Loucy (cell line): ENCODE results near the gene DUSP22.

Experiments
- H2AFZ ChIP-seq: fragments of 200-600 bp; sonication (generic); 2 replicates; pipeline ENCODE4 v1.6.0; 2016; ENCODE audit warnings: antibody characterized with exemption, mild to moderate bottlenecking, low read length, moderate library complexity
- H3F3A ChIP-seq: fragments of 200-600 bp; 2 replicates; pipeline ENCODE4 v1.6.0; 2016; ENCODE audit warnings: antibody characterized with exemption, low read depth, mild to moderate bottlenecking
- H3K27me3 ChIP-seq: fragments of 200-600 bp; sonication (generic); 2 replicates; pipeline ENCODE4 v1.6.1; 2014; ENCODE audit warnings: low read length, mild to moderate bottlenecking; ENCODE audit not compliant: insufficient read depth, poor library complexity, severe bottlenecking
- H3K36me3 ChIP-seq: fragments of 200-600 bp; sonication (generic); 2 replicates; pipeline ENCODE4 v1.6.1; 2016; ENCODE audit warnings: low read length; ENCODE audit not compliant: insufficient read depth
- H3K4me1 ChIP-seq: fragments of 200-600 bp; sonication (generic); 2 replicates; pipeline ENCODE4 v1.5.1; 2014; ENCODE audit warnings: low read length, mild to moderate bottlenecking; ENCODE audit not compliant: insufficient read depth, poor library complexity, severe bottlenecking
- H3K4me2 ChIP-seq: fragments of 200-600 bp; sonication (generic); 2 replicates; pipeline ENCODE4 v1.6.0; 2014; ENCODE audit warnings: antibody characterized with exemption, low read length, low read depth, mild to moderate bottlenecking; ENCODE audit not compliant: poor library complexity, severe bottlenecking
- H3K4me3 ChIP-seq: fragments of 200-600 bp; sonication (generic); 2 replicates; pipeline ENCODE4 v1.5.1; 2014; ENCODE audit warnings: low read length, mild to moderate bottlenecking, mixed read lengths; ENCODE audit not compliant: poor library complexity, severe bottlenecking
- H3K79me2 ChIP-seq: fragments of 200-600 bp; sonication (generic); 2 replicates; pipeline ENCODE4 v1.6.1; 2014; ENCODE audit warnings: low read length; ENCODE audit not compliant: insufficient read depth
- H3K9ac ChIP-seq: fragments of 200-600 bp; sonication (generic); 2 replicates; pipeline ENCODE4 v1.6.0; 2014; ENCODE audit warnings: mild to moderate bottlenecking, low read depth, low read length, moderate library complexity; ENCODE audit not compliant: poor library complexity, severe bottlenecking
- H3K9me2 ChIP-seq: fragments of 200-600 bp; sonication (generic); replicated peaks from 2 replicates; pipeline ENCODE4 v1.6.1; 2016; ENCODE audit warnings: low read depth, low read length, mixed read lengths
- H3K9me3 ChIP-seq: fragments of 200-600 bp; sonication (generic); 2 replicates; pipeline ENCODE4 v1.6.1; 2014; ENCODE audit warnings: mild to moderate bottlenecking, antibody characterized with exemption, low read length, low read depth; ENCODE audit not compliant: insufficient read depth
- H4K20me1 ChIP-seq: fragments of 200-600 bp; sonication (generic); 2 replicates; pipeline ENCODE4 v1.6.0; 2014; ENCODE audit warnings: antibody characterized with exemption, low read length, mild to moderate bottlenecking; ENCODE audit not compliant: insufficient read depth, poor library complexity, severe bottlenecking
- EZH2phosphoT487 ChIP-seq: fragments of 200-600 bp; IDR thresholded peaks from 2 replicates; pipeline ENCODE4 v1.6.1; 2018; ENCODE audit warnings: antibody characterized with exemption, mild to moderate bottlenecking, moderate library complexity, borderline replicate concordance
- TF ChIP-seq, protein P1 (sequence below): fragments of 200-600 bp; sonication (generic); conservative IDR thresholded peaks from 2 replicates; pipeline ENCODE4 v1.5.1; 2014; ENCODE audit warnings: mild to moderate bottlenecking, antibody characterized with exemption, low read length

DUSP22 gene

DNA sequence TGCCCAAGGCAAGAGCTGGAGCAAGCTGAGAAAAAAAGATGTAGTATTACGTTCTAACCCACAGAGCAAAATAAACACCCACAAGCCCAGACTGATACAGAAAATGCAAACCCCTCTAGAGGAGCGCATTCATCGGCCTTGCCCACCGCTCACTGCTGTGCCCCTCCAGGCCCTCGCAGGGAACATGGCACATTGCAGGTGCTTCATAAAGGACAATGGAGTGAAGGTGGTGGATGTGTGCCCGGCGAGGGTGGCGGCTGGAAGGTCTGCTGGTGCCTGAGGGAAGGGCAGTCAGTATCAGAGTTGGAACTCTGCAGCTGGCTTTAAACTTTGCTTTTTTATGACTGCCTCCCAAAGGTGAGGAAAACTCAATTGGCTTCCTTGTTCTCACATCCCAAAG lies 80.7 kb downstream of the DUSP22 start:
- Histone ChIP-seq H3K9me3 (no peaks in the 10 kb centered on the region), H2AFZ (no peak overlapping the region), H3K9ac (no peak overlapping the region), H3K9me2 (no peaks in the 10 kb centered on the region), H3K4me2 (no peak overlapping the region), H3F3A (no peaks in the 10 kb centered on the region), H3K36me3 (no peaks in the 10 kb centered on the region), H3K4me3 (no peak overlapping the region), H4K20me1 (no peaks in the 10 kb centered on the region), H3K79me2 (no peaks in the 10 kb centered on the region), H3K4me1 (peaks cover 20% of the 10 kb centered on the region), H3K27me3 (no peaks in the 10 kb centered on the region)
- TF ChIP-seq EZH2phosphoT487: no peak
- TF ChIP-seq, protein P1, sequence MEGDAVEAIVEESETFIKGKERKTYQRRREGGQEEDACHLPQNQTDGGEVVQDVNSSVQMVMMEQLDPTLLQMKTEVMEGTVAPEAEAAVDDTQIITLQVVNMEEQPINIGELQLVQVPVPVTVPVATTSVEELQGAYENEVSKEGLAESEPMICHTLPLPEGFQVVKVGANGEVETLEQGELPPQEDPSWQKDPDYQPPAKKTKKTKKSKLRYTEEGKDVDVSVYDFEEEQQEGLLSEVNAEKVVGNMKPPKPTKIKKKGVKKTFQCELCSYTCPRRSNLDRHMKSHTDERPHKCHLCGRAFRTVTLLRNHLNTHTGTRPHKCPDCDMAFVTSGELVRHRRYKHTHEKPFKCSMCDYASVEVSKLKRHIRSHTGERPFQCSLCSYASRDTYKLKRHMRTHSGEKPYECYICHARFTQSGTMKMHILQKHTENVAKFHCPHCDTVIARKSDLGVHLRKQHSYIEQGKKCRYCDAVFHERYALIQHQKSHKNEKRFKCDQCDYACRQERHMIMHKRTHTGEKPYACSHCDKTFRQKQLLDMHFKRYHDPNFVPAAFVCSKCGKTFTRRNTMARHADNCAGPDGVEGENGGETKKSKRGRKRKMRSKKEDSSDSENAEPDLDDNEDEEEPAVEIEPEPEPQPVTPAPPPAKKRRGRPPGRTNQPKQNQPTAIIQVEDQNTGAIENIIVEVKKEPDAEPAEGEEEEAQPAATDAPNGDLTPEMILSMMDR: no peak

DNA sequence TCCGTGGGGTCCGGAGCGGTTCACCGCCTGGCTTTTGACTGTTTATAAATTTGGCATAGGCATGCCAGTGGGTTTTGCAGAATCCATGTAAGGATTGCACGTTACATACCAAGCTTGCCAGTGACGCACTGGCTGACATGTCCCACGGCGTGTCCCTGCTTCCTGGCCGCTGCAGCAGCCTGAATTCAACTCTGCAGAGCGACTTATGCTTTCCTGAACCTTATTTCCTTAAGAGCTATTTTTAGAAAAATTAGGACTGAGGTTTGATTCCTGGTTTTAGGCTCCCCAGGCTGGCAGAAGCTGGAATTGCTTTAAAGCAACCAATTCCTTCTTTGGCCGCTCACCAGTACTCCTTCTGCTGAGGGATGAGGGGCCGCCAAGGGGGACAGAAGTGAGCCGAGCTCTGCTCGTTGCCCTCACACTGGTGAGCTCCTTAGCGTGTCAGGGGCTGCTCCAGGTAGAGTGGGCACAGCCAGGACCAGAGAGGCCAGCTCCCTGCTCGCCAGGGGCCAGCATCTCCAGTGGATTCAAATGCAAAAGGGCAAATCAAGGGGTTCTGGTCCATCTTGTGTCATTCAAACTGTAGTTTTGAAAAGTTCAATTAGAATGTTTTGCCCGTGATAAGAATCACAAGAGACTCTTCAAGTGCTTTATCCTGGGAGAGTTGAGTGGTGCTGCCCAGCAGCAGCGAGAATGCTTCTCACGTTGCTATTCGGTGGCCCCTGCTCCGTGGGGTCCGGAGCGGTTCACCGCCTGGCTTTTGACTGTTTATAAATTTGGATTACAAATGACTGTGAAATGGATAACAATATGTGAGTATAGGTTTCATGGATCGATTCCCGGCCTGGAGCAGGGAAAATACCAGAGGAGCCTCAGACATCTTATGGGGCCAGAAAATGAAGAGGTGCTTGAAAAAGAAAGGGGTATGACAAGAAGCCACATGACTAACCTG lies 81.8 kb downstream of the DUSP22 start:
- no peaks in the 10 kb centered on the region for H3K36me3 ChIP-seq
- H3F3A ChIP-seq: no peaks in the 10 kb centered on the region
- no peaks in the 10 kb centered on the region for H3K79me2 ChIP-seq
- no peak overlapping the region for H3K9ac ChIP-seq
- peaks cover 23% of the 10 kb centered on the region for H3K4me1 ChIP-seq
- no peak overlapping the region for H3K4me2 ChIP-seq
- H2AFZ ChIP-seq: no peak overlapping the region
- TF ChIP-seq EZH2phosphoT487: no peak
- TF ChIP-seq, protein P1: no peak
- no peaks in the 10 kb centered on the region for H3K9me3 ChIP-seq
- H4K20me1 ChIP-seq: no peaks in the 10 kb centered on the region
- no peaks in the 10 kb centered on the region for H3K9me2 ChIP-seq
- H3K27me3 ChIP-seq: no peaks in the 10 kb centered on the region
- H3K4me3 ChIP-seq: no peak overlapping the region

DNA sequence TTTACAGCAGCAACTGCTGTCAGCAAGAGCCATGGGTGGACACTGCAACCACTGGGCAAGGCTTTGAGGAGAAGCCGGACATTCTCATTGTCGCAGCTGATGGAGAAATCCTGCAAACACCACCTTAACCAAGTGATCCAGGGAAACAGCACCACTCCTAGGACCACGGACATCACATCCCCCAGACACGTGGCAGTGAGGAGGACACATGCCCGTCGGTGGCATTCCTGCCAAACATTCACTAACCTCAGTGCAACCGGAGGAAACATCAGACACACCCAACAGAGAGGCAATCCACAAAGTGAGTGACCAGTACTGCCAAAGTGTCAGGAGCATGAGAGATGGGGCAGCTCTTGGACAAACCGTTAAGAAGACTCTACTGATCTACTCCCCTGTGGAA lies 82.7 kb downstream of the DUSP22 start:
- Histone ChIP-seq H3K4me3 (no peak overlapping the region), H3K9me3 (no peaks in the 10 kb centered on the region), H3K4me1 (peaks cover 23% of the 10 kb centered on the region), H3F3A (no peaks in the 10 kb centered on the region), H4K20me1 (no peaks in the 10 kb centered on the region), H3K36me3 (no peaks in the 10 kb centered on the region), H3K79me2 (no peaks in the 10 kb centered on the region), H3K9ac (no peak overlapping the region), H3K9me2 (no peaks in the 10 kb centered on the region), H2AFZ (no peak overlapping the region), H3K4me2 (no peak overlapping the region), H3K27me3 (no peaks in the 10 kb centered on the region)
- no peak for TF ChIP-seq EZH2phosphoT487
- TF ChIP-seq, protein P1: no peak
